Tongue (tissue), 2 donors: ENCODE data around the gene NECTIN3. TPM values are rescaled to one million over a fixed set of nuclear protein-coding genes. Genes with fewer than 3 reads are reported as not detected.

Experiments used
- DNase-seq: peaks from one replicate; pipeline ENCODE4 v3.0.0-alpha.2; 2015
- total RNA-seq: library from RNA; depleted of rRNA; stranded (reverse); fragments of >200 nt; gene quantifications from one replicate; pipeline ENCODE4 v1.2.3, GENCODE V29; 2014

NECTIN3 gene
- total RNA-seq, 1 donor from 2014 or later, result 55.4 TPM

GRCh38 chr3:111084911-111085310, 13.3 kb downstream of the NECTIN3 start:
- no peak for DNase-seq

GRCh38 chr3:111087924-111088469, 16.4 kb downstream of the NECTIN3 start:
- DNase-seq, result peak; percentile 9

GRCh38 chr3:111096487-111097209, 25.0 kb downstream of the NECTIN3 start:
- no peak for DNase-seq

- DNase-seq, result no peak
These were observed 32.2 kb downstream of the NECTIN3 start for GRCh38 chr3:111103807-111104206.

GRCh38 chr3:111106993-111107661, 35.5 kb downstream of the NECTIN3 start:
- DNase-seq, result no peak

GRCh38 chr3:111107662-111108035, 36.0 kb downstream of the NECTIN3 start:
- DNase-seq, result peak; percentile 10

GRCh38 chr3:111112913-111113312, 41.3 kb downstream of the NECTIN3 start:
- no peak for DNase-seq

- DNase-seq, result no peak
These were observed 57.3 kb downstream of the NECTIN3 start for GRCh38 chr3:111128884-111129283.

GRCh38 chr3:111130827-111131226, 59.2 kb downstream of the NECTIN3 start:
- DNase-seq, result no peak

- DNase-seq, result no peak
These were observed 62.7 kb downstream of the NECTIN3 start for GRCh38 chr3:111134302-111134701.

- no peak for DNase-seq
These were observed 79.8 kb downstream of the NECTIN3 start for GRCh38 chr3:111151438-111151837.

GRCh38 chr3:111152496-111152895, 80.9 kb downstream of the NECTIN3 start:
- DNase-seq, result no peak

GRCh38 chr3:111156517-111156916, 84.9 kb downstream of the NECTIN3 start:
- no peak for DNase-seq

- DNase-seq, result no peak
These were observed 87.8 kb downstream of the NECTIN3 start for GRCh38 chr3:111159391-111159790.

GRCh38 chr3:111164621-111165020, 93.0 kb downstream of the NECTIN3 start:
- no peak for DNase-seq

- DNase-seq, result no peak
These were observed 93.8 kb downstream of the NECTIN3 start for GRCh38 chr3:111165411-111165810.

GRCh38 chr3:111173328-111173900, 101.8 kb downstream of the NECTIN3 start:
- DNase-seq, result no peak

GRCh38 chr3:111173906-111174305, 102.3 kb downstream of the NECTIN3 start:
- no peak for DNase-seq

GRCh38 chr3:111190518-111190917, 118.9 kb downstream of the NECTIN3 start:
- no peak for DNase-seq

GRCh38 chr3:111193472-111193871, 121.9 kb downstream of the NECTIN3 start:
- DNase-seq, result no peak

GRCh38 chr3:111194048-111194447, 122.4 kb downstream of the NECTIN3 start:
- DNase-seq, result no peak

- DNase-seq, result no peak
These were observed 125.9 kb downstream of the NECTIN3 start for GRCh38 chr3:111197485-111197884.

- DNase-seq, result peak; percentile 40
These were observed 128.4 kb downstream of the NECTIN3 start for GRCh38 chr3:111200027-111200426.
